ENCODE results near the gene IFNL3. TPM values are rescaled to one million over a fixed set of nuclear protein-coding genes. Genes with fewer than 3 reads are reported as not detected.

The IFNL3 gene
- total RNA-seq, 1 donor from 2014 or later = not detected

DNA sequence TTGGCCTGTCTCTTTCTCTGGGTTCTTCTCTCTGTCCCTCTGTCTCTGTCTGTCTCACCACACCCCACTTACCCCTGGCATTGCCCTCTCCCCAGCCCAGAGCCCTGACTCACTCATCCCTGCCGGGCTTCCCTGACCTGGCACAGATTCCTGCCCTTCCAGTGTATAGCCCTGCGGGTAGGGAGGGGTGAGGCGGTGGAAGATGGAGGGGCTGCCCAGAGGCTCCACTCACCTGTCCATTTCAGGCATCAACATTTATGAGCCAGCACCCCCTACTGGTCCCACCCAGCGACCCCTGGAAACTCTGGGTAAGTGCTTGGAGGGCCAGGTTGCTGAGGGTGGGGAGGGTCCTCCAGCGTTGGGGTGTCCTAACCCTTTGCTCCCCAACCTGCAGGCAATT, 47.0 kb downstream of the IFNL3 start:
- TF ChIP-seq, protein P1, sequence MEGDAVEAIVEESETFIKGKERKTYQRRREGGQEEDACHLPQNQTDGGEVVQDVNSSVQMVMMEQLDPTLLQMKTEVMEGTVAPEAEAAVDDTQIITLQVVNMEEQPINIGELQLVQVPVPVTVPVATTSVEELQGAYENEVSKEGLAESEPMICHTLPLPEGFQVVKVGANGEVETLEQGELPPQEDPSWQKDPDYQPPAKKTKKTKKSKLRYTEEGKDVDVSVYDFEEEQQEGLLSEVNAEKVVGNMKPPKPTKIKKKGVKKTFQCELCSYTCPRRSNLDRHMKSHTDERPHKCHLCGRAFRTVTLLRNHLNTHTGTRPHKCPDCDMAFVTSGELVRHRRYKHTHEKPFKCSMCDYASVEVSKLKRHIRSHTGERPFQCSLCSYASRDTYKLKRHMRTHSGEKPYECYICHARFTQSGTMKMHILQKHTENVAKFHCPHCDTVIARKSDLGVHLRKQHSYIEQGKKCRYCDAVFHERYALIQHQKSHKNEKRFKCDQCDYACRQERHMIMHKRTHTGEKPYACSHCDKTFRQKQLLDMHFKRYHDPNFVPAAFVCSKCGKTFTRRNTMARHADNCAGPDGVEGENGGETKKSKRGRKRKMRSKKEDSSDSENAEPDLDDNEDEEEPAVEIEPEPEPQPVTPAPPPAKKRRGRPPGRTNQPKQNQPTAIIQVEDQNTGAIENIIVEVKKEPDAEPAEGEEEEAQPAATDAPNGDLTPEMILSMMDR (IDR thresholded peaks at IDR 0.05; ENCODE audit: unreplicated experiment) = no peak
- peak overlapping the region; percentile 20 for H3K4me3 Mint-ChIP-seq (ENCODE audit: unreplicated experiment)
- peaks cover 26% of the 10 kb centered on the region for H3K27me3 Mint-ChIP-seq (ENCODE audit: unreplicated experiment)

DNA sequence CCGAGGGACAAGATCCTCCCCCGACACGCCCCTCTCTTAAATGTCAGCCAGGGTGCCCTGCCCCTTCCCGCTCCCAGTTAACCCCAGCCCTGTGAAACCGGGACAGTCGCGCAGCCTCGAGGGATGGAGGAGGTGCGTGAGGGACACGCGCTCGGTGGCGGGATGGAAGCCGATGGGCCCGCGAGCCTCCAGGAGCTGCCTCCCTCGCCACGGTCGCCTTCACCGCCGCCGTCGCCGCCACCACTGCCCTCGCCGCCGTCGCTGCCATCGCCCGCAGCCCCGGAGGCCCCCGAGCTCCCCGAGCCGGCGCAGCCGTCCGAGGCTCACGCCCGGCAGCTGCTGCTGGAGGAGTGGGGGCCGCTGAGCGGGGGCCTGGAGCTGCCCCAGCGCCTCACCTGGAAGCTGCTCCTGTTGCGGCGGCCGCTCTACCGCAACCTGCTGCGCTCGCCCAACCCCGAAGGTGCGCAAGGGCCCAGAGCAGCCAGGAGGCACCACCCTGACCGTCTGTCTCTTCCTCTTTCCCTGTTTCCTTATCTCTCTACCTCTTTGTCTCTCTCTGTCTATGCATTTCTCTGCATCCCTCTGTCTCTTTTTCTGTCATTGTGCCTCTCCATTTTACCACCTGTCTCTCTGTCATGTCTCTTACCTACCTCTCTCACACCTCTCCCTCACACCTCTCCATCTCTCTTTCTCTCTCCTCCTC, 47.8 kb downstream of the IFNL3 start, which contains the start of gene NCCRP1:
TSS of gene NCCRP1 (plus strand) at position 105 of the 703 bp plus-strand sequence. CDS start at position 124, 19 bp downstream.
- Mint-ChIP-seq H3K27me3 (ENCODE audit: unreplicated experiment) (peaks cover 25% of the 10 kb centered on the region), H3K27ac (ENCODE audit: unreplicated experiment) (peak within 1 kb of the TSS; percentile 10), H3K9me3 (ENCODE audit: unreplicated experiment) (no peaks in the 10 kb centered on the region), H3K36me3 (ENCODE audit: low read depth, unreplicated experiment) (peaks cover 6% of the 10 kb centered on the region), H3K4me3 (ENCODE audit: unreplicated experiment) (peak within 1 kb of the TSS; percentile 20), H3K4me1 (ENCODE audit: unreplicated experiment) (peaks cover 4% of the 10 kb centered on the region)
- TF ChIP-seq, protein P1 (IDR thresholded peaks at IDR 0.05; ENCODE audit: unreplicated experiment) = no peak
- DNase-seq (ENCODE audit: low spot score) = no peak

More for the DNA sequence above, 47.0 kb downstream of the IFNL3 start:
- H3K36me3 Mint-ChIP-seq (ENCODE audit: low read depth, unreplicated experiment) = peaks cover 6% of the 10 kb centered on the region
- no peak overlapping the region for H3K27ac Mint-ChIP-seq (ENCODE audit: unreplicated experiment)
- H3K9me3 Mint-ChIP-seq (ENCODE audit: unreplicated experiment) = no peaks in the 10 kb centered on the region
- DNase-seq (ENCODE audit: low spot score) = no peak
- peaks cover 4% of the 10 kb centered on the region for H3K4me1 Mint-ChIP-seq (ENCODE audit: unreplicated experiment)

DNA sequence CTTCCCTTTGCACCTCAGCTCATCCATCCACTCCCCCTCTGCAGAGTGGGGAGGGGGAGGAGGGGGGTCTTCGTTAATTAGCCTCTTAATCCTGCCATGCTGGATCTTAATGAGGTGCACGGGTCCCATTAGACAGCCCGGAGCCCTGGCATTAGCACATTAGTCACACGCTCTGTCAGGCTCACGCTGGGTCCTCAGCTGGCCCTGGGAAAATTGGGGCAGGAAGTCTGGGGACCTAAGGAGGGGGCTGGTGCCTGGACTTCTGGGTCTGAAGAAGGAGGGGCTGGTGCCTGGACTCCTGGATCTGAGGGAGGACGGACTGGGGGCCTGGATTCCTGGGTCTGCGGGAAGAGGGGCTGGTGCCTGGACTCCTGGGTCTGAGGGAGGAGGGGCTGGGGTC, 48.5 kb downstream of the IFNL3 start:
- peaks cover 4% of the 10 kb centered on the region for H3K4me1 Mint-ChIP-seq (ENCODE audit: unreplicated experiment)

DNA sequence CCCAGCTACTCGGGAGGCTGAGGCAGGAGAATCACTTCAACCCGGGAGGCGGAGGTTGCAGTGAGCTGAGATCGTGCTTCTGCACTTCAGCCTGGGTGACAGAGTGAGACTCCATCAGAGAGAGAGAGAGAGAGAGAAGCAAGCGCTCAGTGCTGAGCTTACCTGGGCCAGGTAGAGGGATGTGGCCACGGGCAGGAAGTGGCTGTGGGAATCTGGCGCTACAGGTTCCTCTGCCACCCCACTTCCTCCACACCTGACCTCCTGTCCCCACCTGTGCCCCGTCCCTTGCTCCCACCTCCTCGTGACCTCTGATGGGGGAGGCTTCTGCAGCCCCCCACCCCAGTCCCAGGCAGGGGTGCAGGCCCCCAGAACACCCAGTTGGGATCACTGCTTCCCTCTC, 49.1 kb downstream of the IFNL3 start:
- H3K4me3 Mint-ChIP-seq (ENCODE audit: unreplicated experiment) = peak overlapping the region; percentile 47
- TF ChIP-seq, protein P1 (IDR thresholded peaks at IDR 0.05; ENCODE audit: unreplicated experiment) = no peak
- no peak for DNase-seq (ENCODE audit: low spot score)

More for the DNA sequence above, 48.5 kb downstream of the IFNL3 start:
- no peak for DNase-seq (ENCODE audit: low spot score)
- no peaks in the 10 kb centered on the region for H3K9me3 Mint-ChIP-seq (ENCODE audit: unreplicated experiment)
- H3K27ac Mint-ChIP-seq (ENCODE audit: unreplicated experiment) = no peak overlapping the region
- peaks cover 6% of the 10 kb centered on the region for H3K36me3 Mint-ChIP-seq (ENCODE audit: low read depth, unreplicated experiment)
- TF ChIP-seq, protein P1 (IDR thresholded peaks at IDR 0.05; ENCODE audit: unreplicated experiment) = no peak
- no peak overlapping the region for H3K4me3 Mint-ChIP-seq (ENCODE audit: unreplicated experiment)
- peaks cover 22% of the 10 kb centered on the region for H3K27me3 Mint-ChIP-seq (ENCODE audit: unreplicated experiment)

DNA sequence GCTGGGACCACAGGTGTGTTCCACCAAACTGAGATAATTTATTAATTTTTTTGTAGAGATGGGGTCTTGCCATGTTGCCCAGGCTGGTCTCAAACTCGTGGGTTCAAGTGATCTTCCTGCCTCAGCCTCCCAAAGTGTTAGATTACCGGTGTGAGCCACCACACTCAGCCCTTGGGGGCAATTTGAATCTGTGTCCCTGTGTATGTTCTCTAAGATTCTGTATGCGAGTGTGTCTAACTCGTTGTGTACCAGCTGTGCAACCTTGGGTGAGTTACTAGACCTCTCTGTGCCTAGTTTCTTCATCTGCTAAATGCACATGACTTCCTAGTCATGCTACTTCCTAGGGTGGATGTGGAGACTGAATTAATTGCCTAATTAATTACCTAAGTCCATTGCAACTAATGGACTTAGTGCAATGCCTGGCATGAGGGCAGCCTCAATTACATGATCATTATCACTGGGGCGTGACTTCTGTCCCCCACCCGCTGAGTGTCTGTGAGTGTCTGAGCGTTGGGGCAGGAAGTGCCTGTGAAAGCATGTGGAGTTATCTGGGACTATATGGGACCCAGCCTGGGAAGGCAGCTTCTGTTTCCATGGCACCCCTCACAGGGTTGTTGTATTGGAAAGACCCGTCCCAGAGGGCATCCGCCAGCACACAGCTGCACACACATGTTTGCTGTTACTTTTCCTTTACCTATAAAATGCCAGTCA, 49.8 kb downstream of the IFNL3 start:
- peaks cover 6% of the 10 kb centered on the region for H3K36me3 Mint-ChIP-seq (ENCODE audit: low read depth, unreplicated experiment)
- TF ChIP-seq, protein P1 (IDR thresholded peaks at IDR 0.05; ENCODE audit: unreplicated experiment) = no peak
- no peak for DNase-seq (ENCODE audit: low spot score)
- no peaks in the 10 kb centered on the region for H3K9me3 Mint-ChIP-seq (ENCODE audit: unreplicated experiment)
- peaks cover 17% of the 10 kb centered on the region for H3K27me3 Mint-ChIP-seq (ENCODE audit: unreplicated experiment)
- peaks cover 4% of the 10 kb centered on the region for H3K4me1 Mint-ChIP-seq (ENCODE audit: unreplicated experiment)
- peak overlapping the region; percentile 47 for H3K4me3 Mint-ChIP-seq (ENCODE audit: unreplicated experiment)
- no peak overlapping the region for H3K27ac Mint-ChIP-seq (ENCODE audit: unreplicated experiment)

More for the DNA sequence above, 49.1 kb downstream of the IFNL3 start:
- Mint-ChIP-seq H3K36me3 (ENCODE audit: low read depth, unreplicated experiment) (peaks cover 6% of the 10 kb centered on the region), H3K9me3 (ENCODE audit: unreplicated experiment) (no peaks in the 10 kb centered on the region), H3K4me1 (ENCODE audit: unreplicated experiment) (peaks cover 4% of the 10 kb centered on the region), H3K27ac (ENCODE audit: unreplicated experiment) (no peak overlapping the region), H3K27me3 (ENCODE audit: unreplicated experiment) (peaks cover 18% of the 10 kb centered on the region)
